ENCODE data around the gene PEX11A. TPM values are rescaled to one million over a fixed set of nuclear protein-coding genes. Genes with fewer than 3 reads are reported as not detected.

The PEX11A gene
- total RNA-seq, 1 experiment from 2014 or later: 1.3 TPM

DNA sequence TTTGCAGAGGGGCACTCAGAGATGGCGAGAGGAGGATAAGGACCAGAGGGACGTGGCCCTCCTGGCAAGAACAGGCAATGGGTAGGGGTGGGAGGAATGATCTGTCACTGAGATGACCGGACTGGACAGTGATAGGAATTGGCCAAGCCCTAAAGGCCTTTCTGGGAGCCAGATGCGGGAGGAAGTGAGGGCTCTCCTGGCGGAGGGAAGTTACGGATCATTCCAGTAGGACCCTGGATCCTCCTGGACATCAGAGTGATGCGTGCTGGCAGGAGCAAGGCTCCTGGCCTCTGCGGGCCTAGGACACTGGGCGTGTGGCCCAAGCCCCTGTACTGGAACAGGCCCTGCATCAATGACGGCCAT is 58.7 kb downstream of the PEX11A start:
- no peak overlapping the region for H2BK15ac ChIP-seq (ENCODE audit: low read depth, low read length)
- Mint-ChIP-seq H3K9me3 (peaks cover 26 to 39% of the 10 kb centered on the region in 2 experiments), H3K4me3 (no peak overlapping the region), H3K4me1 (peaks cover 0 to 4% of the 10 kb centered on the region in 2 experiments; a peak in 1 of 4 replicates), H3K27me3 (ENCODE audit: low read depth) (peaks cover 5% of the 10 kb centered on the region), H3K27ac (peak overlapping the region in 1 of 3 experiments; percentile 18; a peak in 1 of 7 replicates), H3K36me3 (ENCODE audit: insufficient read depth in 1 of 3, low read depth in 3 of 3) (peaks cover 67 to 86% (median 81%) of the 10 kb centered on the region in 3 experiments)
- H4K8ac ChIP-seq (replicated peaks; ENCODE audit: insufficient read length, low read depth, low read length): no peak overlapping the region
- no peak overlapping the region for H3K4me2 ChIP-seq (ENCODE audit: insufficient read depth, insufficient read length, low read length)
- no peak overlapping the region for H2BK12ac ChIP-seq (ENCODE audit: insufficient read length, low read depth, low read length)
- no peak overlapping the region for H2BK120ac ChIP-seq (ENCODE audit: low read depth, low read length, poor library complexity, severe bottlenecking)
- no peak overlapping the region for H3K4ac ChIP-seq (ENCODE audit: low read depth, low read length)
- H3T11ph ChIP-seq (ENCODE audit: low read length): no peak overlapping the region
- no peak overlapping the region for H3K18ac ChIP-seq (ENCODE audit: insufficient read length, low read depth, low read length)
- no peak overlapping the region for H2BK5ac ChIP-seq (ENCODE audit: insufficient read length, low read length)
- no peak for DNase-seq
- no peak overlapping the region for H3K14ac ChIP-seq (ENCODE audit: insufficient read depth, low read length)
- H3K9me3 ChIP-seq (ENCODE audit: control insufficient read depth, low read depth, low read length): no peaks in the 10 kb centered on the region
- H3K56ac ChIP-seq (ENCODE audit: insufficient read length, low read depth, low read length): no peak overlapping the region
- H3K4me1 ChIP-seq (ENCODE audit: insufficient read depth, low read length): no peaks in the 10 kb centered on the region
- H3K79me1 ChIP-seq (ENCODE audit: insufficient read depth, low read depth, low read length, poor library complexity, severe bottlenecking): no peaks in the 10 kb centered on the region
- H2AK5ac ChIP-seq (ENCODE audit: insufficient read length, low read length): no peak overlapping the region
- no peak overlapping the region for H4K5ac ChIP-seq (ENCODE audit: insufficient read length, low read depth, low read length)
- H3K27ac ChIP-seq (ENCODE audit: insufficient read length, low read depth, low read length): no peak overlapping the region
- WGBS (ENCODE audit: extremely low coverage, insufficient read length, low lambda C conversion rate): no CpG with 5 or more reads among the region's 10 CpGs
- TF ChIP-seq, protein P1, sequence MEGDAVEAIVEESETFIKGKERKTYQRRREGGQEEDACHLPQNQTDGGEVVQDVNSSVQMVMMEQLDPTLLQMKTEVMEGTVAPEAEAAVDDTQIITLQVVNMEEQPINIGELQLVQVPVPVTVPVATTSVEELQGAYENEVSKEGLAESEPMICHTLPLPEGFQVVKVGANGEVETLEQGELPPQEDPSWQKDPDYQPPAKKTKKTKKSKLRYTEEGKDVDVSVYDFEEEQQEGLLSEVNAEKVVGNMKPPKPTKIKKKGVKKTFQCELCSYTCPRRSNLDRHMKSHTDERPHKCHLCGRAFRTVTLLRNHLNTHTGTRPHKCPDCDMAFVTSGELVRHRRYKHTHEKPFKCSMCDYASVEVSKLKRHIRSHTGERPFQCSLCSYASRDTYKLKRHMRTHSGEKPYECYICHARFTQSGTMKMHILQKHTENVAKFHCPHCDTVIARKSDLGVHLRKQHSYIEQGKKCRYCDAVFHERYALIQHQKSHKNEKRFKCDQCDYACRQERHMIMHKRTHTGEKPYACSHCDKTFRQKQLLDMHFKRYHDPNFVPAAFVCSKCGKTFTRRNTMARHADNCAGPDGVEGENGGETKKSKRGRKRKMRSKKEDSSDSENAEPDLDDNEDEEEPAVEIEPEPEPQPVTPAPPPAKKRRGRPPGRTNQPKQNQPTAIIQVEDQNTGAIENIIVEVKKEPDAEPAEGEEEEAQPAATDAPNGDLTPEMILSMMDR (conservative IDR thresholded peaks at IDR 0.05): no peak
- no peaks in the 10 kb centered on the region for H3K23me2 ChIP-seq (ENCODE audit: insufficient read length, low read depth, low read length, poor library complexity, severe bottlenecking)
- no peaks in the 10 kb centered on the region for H4K20me1 ChIP-seq (ENCODE audit: control insufficient read depth, insufficient read depth, insufficient read length)
- H2AFZ ChIP-seq (ENCODE audit: low read length): no peak overlapping the region
- H3K79me2 ChIP-seq (ENCODE audit: insufficient read depth, low read length): no peaks in the 10 kb centered on the region
- no peak overlapping the region for H3K9ac ChIP-seq (ENCODE audit: extremely low read depth, insufficient read length, low read length)
- no peak overlapping the region for H3K23ac ChIP-seq (ENCODE audit: insufficient read length, low read depth, low read length)
- no peak overlapping the region for H4K91ac ChIP-seq (ENCODE audit: insufficient read length, low read depth, low read length)
- H3K27me3 ChIP-seq (ENCODE audit: insufficient read depth, low read length): no peaks in the 10 kb centered on the region
- no peak overlapping the region for H2BK20ac ChIP-seq (ENCODE audit: low read depth, low read length, poor library complexity, severe bottlenecking)

Other genes with a start within 250 kb of the PEX11A start
- 0.28 and 0.31 TPM in 2 replicates for gene RHCG, start 194.2 kb downstream of the PEX11A start, total RNA-seq (2021)
- gene TICRR, start 115.3 kb downstream of the PEX11A start, total RNA-seq (2021): 26.0 TPM in 2 replicates
- gene KIF7, start 35.3 kb downstream of the PEX11A start, total RNA-seq (2021): 22.0 and 23.4 TPM in 2 replicates
- gene PLIN1, start 11.4 kb downstream of the PEX11A start, total RNA-seq (2021): 0.09 TPM in 1 of 2 replicates, not detected in the other
- not detected in 2 replicates for gene WDR93, start 57 bp upstream of the PEX11A start, total RNA-seq (2021)
- not detected in 2 replicates for gene MESP1, start 60.5 kb upstream of the PEX11A start, total RNA-seq (2021)
- gene MESP2, start 85.6 kb upstream of the PEX11A start, total RNA-seq (2021): 0.28 TPM in 1 of 2 replicates, not detected in the other
- gene ANPEP, start 124.1 kb upstream of the PEX11A start, total RNA-seq (2021): 3.5 and 3.6 TPM in 2 replicates
- gene AP3S2, start 203.2 kb upstream of the PEX11A start, total RNA-seq (2021): 33.9 and 38.5 TPM in 2 replicates
- gene ARPIN, start 222.2 kb upstream of the PEX11A start, total RNA-seq (2021): 5.5 and 6.4 TPM in 2 replicates

Data from H9 (cell line).